HUES48 (cell line): ENCODE results near the gene STEAP3.
A peak's percentile ranks its signal among the peaks of the same experiment; 100 is the strongest.

ENCODE experiments used
- H3K27ac ChIP-seq: one replicate; pipeline ENCODE4 v1.7.0; 2013; ENCODE audit warnings: low read depth, low read length, inconsistent platforms
- H3K27me3 ChIP-seq: 2 replicates; pipeline ENCODE4 v1.6.1; 2013; ENCODE audit warnings: mild to moderate bottlenecking, low read length; ENCODE audit not compliant: control insufficient read depth, insufficient read depth
- H3K36me3 ChIP-seq: 2 replicates; pipeline ENCODE4 v1.6.1; 2013; ENCODE audit warnings: low read length; ENCODE audit not compliant: control insufficient read depth, insufficient read depth
- H3K4me1 ChIP-seq: 2 replicates; pipeline ENCODE4 v1.6.1; 2013; ENCODE audit warnings: mild to moderate bottlenecking, low read length; ENCODE audit not compliant: control insufficient read depth, insufficient read depth
- H3K4me3 ChIP-seq: 2 replicates; pipeline ENCODE4 v1.5.1; 2013; ENCODE audit warnings: mild to moderate bottlenecking, low read depth, low read length
- H3K9ac ChIP-seq: 2 replicates; pipeline ENCODE4 v1.6.1; 2013; ENCODE audit warnings: mild to moderate bottlenecking, low read depth, low read length, moderate library complexity
- H3K9me3 ChIP-seq: 2 replicates; pipeline ENCODE4 v1.6.1; 2013; ENCODE audit warnings: low read length; ENCODE audit not compliant: control insufficient read depth, insufficient read depth

STEAP3 gene

GRCh38 chr2:119240311-119241204, 16.9 kb downstream of the STEAP3 start:
- no peaks in the 10 kb centered on the region for H3K36me3 ChIP-seq
- no peaks in the 10 kb centered on the region for H3K9me3 ChIP-seq
- H3K9ac ChIP-seq: no peak overlapping the region
- peaks cover 17% of the 10 kb centered on the region for H3K4me1 ChIP-seq
- no peak overlapping the region for H3K4me3 ChIP-seq
- H3K27ac ChIP-seq: peak overlapping the region; percentile 4
- H3K27me3 ChIP-seq: no peaks in the 10 kb centered on the region

- Histone ChIP-seq H3K4me1 (peaks cover 17% of the 10 kb centered on the region), H3K36me3 (0 out of 2 replicates have a peak, but pooled peaks cover 5% of the 10 kb centered on the region), H3K4me3 (no peak overlapping the region), H3K9ac (no peak overlapping the region), H3K27me3 (no peaks in the 10 kb centered on the region), H3K27ac (no peak overlapping the region), H3K9me3 (no peaks in the 10 kb centered on the region)
Measured at GRCh38 chr2:119241205-119241532, 17.5 kb downstream of the STEAP3 start.

GRCh38 chr2:119242276-119243119, 18.9 kb downstream of the STEAP3 start:
- H3K9ac ChIP-seq: no peak overlapping the region
- H3K4me3 ChIP-seq: no peak overlapping the region
- H3K4me1 ChIP-seq: peaks cover 11% of the 10 kb centered on the region
- H3K27ac ChIP-seq: no peak overlapping the region
- H3K36me3 ChIP-seq: 0 out of 2 replicates have a peak, but pooled peaks cover 5% of the 10 kb centered on the region
- no peaks in the 10 kb centered on the region for H3K27me3 ChIP-seq
- H3K9me3 ChIP-seq: no peaks in the 10 kb centered on the region

- no peak overlapping the region for H3K9ac ChIP-seq
- no peak overlapping the region for H3K27ac ChIP-seq
- no peaks in the 10 kb centered on the region for H3K9me3 ChIP-seq
- H3K4me3 ChIP-seq: no peak overlapping the region
- no peaks in the 10 kb centered on the region for H3K27me3 ChIP-seq
- peaks cover 11% of the 10 kb centered on the region for H3K4me1 ChIP-seq
- peaks cover 5% of the 10 kb centered on the region; the same call in 1 of the 2 replicates for H3K36me3 ChIP-seq
Measured at GRCh38 chr2:119243621-119244020, 20.0 kb downstream of the STEAP3 start.

GRCh38 chr2:119245076-119245840, 21.6 kb downstream of the STEAP3 start:
- Histone ChIP-seq H3K36me3 (peaks cover 7% of the 10 kb centered on the region; the same call in 1 of the 2 replicates), H3K4me1 (peaks cover 9% of the 10 kb centered on the region), H3K9ac (no peak overlapping the region), H3K9me3 (no peaks in the 10 kb centered on the region), H3K4me3 (no peak overlapping the region), H3K27me3 (no peaks in the 10 kb centered on the region), H3K27ac (no peak overlapping the region)

GRCh38 chr2:119245841-119246230, 22.2 kb downstream of the STEAP3 start:
- no peak overlapping the region for H3K9ac ChIP-seq
- H3K4me3 ChIP-seq: no peak overlapping the region
- no peaks in the 10 kb centered on the region for H3K27me3 ChIP-seq
- peaks cover 7% of the 10 kb centered on the region; the same call in 1 of the 2 replicates for H3K36me3 ChIP-seq
- H3K4me1 ChIP-seq: peaks cover 3% of the 10 kb centered on the region
- H3K9me3 ChIP-seq: no peaks in the 10 kb centered on the region
- H3K27ac ChIP-seq: no peak overlapping the region

GRCh38 chr2:119246884-119247843, 23.5 kb downstream of the STEAP3 start:
- Histone ChIP-seq H3K27ac (no peak overlapping the region), H3K36me3 (peaks cover 12% of the 10 kb centered on the region; the same call in 1 of the 2 replicates), H3K4me3 (no peak overlapping the region), H3K4me1 (no peaks in the 10 kb centered on the region; the same call in 1 of the 2 replicates), H3K27me3 (no peaks in the 10 kb centered on the region), H3K9ac (no peak overlapping the region), H3K9me3 (no peaks in the 10 kb centered on the region)

GRCh38 chr2:119247844-119248271, 24.2 kb downstream of the STEAP3 start:
- no peaks in the 10 kb centered on the region; the same call in 1 of the 2 replicates for H3K4me1 ChIP-seq
- H3K36me3 ChIP-seq: peaks cover 18% of the 10 kb centered on the region; the same call in 1 of the 2 replicates
- H3K9ac ChIP-seq: no peak overlapping the region
- no peaks in the 10 kb centered on the region for H3K9me3 ChIP-seq
- no peak overlapping the region for H3K4me3 ChIP-seq
- H3K27me3 ChIP-seq: no peaks in the 10 kb centered on the region
- no peak overlapping the region for H3K27ac ChIP-seq

- Histone ChIP-seq H3K4me3 (no peak overlapping the region), H3K36me3 (peaks cover 19% of the 10 kb centered on the region; the same call in 1 of the 2 replicates), H3K27me3 (no peaks in the 10 kb centered on the region), H3K9me3 (no peaks in the 10 kb centered on the region), H3K27ac (no peak overlapping the region), H3K4me1 (no peaks in the 10 kb centered on the region; the same call in 1 of the 2 replicates), H3K9ac (no peak overlapping the region)
Measured at GRCh38 chr2:119248311-119248710, 24.7 kb downstream of the STEAP3 start.
